ENCODE results near the gene GUCD1.
A peak's percentile ranks its signal among the peaks of the same experiment; 100 is the strongest.

The GUCD1 gene

DNA sequence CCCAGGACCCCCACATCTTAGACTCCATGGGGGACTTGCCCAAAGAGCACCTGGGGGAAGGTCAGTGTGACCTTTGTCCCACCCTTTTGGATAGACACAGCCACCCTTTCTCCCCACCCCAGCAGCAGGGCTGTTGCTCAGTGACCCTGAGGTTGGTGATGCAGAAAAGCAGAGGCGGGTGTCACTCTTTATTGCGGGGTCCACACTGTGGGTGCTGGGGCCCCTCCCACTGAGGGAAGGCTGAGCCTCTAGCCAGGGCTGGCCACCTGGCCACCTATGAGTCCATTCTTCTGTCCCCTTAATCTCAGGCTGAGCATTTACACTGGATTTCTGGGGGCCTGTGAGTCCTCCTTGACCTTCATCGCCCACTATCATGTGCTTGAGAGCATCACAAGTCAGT lies 30.5 kb upstream of the GUCD1 start:
- H3K9me3 Mint-ChIP-seq, result no peaks in the 10 kb centered on the region
- no peaks in the 10 kb centered on the region for H3K36me3 Mint-ChIP-seq (ENCODE audit: insufficient read depth)
- no peaks in the 10 kb centered on the region for H3K4me1 Mint-ChIP-seq (ENCODE audit: low read depth in 2 of 2)
- no peak overlapping the region for H3K4me3 Mint-ChIP-seq
- no peaks in the 10 kb centered on the region for H3K27me3 Mint-ChIP-seq
- ATAC-seq (replicated peaks) (no peak), DNase-seq (no peak)
- H3K27ac Mint-ChIP-seq, result no peak overlapping the region

DNA sequence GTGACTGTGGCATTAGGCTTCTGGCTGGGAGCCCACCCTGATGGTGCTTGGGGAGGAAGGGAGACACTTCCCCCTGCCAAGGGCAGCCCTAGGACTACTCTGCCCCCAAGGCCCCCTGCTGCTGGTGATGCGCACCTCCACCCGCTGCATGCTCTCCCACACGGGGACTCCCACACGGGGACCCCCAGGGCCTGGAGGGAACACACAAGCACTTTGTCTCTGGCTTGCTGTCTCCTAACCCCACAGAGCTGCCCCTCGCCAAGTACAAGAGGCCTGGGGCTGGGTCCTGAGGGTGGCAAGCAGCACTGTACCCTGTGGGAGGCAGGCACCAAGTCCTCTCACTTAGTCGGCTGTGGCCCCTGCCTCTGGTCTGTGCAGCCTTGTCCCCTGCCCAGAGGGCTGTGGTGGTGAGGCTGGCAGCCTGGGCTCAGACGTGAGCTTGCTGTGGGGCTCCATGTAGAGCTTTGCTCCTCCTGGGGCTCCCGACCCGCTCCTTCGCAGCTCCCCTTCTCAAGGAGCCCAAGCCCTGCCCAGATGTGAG lies 30.0 kb upstream of the GUCD1 start:
- H3K27me3 Mint-ChIP-seq, result no peaks in the 10 kb centered on the region
- H3K27ac Mint-ChIP-seq, result no peak overlapping the region
- no peaks in the 10 kb centered on the region for H3K4me1 Mint-ChIP-seq (ENCODE audit: low read depth in 2 of 2)
- H3K9me3 Mint-ChIP-seq, result no peaks in the 10 kb centered on the region
- no peak for ATAC-seq (replicated peaks)
- H3K4me3 Mint-ChIP-seq, result no peak overlapping the region
- DNase-seq, result no peak
- no peaks in the 10 kb centered on the region for H3K36me3 Mint-ChIP-seq (ENCODE audit: insufficient read depth)

GRCh38 chr22:24584166-24584790 lies 29.3 kb upstream of the GUCD1 start:
- no peak for DNase-seq
- H3K36me3 Mint-ChIP-seq (ENCODE audit: insufficient read depth), result no peaks in the 10 kb centered on the region
- no peak for ATAC-seq (replicated peaks)
- no peaks in the 10 kb centered on the region for H3K9me3 Mint-ChIP-seq
- no peak overlapping the region for H3K27ac Mint-ChIP-seq
- no peak overlapping the region for H3K4me3 Mint-ChIP-seq
- H3K27me3 Mint-ChIP-seq, result no peaks in the 10 kb centered on the region
- no peaks in the 10 kb centered on the region for H3K4me1 Mint-ChIP-seq (ENCODE audit: low read depth in 2 of 2)

DNA sequence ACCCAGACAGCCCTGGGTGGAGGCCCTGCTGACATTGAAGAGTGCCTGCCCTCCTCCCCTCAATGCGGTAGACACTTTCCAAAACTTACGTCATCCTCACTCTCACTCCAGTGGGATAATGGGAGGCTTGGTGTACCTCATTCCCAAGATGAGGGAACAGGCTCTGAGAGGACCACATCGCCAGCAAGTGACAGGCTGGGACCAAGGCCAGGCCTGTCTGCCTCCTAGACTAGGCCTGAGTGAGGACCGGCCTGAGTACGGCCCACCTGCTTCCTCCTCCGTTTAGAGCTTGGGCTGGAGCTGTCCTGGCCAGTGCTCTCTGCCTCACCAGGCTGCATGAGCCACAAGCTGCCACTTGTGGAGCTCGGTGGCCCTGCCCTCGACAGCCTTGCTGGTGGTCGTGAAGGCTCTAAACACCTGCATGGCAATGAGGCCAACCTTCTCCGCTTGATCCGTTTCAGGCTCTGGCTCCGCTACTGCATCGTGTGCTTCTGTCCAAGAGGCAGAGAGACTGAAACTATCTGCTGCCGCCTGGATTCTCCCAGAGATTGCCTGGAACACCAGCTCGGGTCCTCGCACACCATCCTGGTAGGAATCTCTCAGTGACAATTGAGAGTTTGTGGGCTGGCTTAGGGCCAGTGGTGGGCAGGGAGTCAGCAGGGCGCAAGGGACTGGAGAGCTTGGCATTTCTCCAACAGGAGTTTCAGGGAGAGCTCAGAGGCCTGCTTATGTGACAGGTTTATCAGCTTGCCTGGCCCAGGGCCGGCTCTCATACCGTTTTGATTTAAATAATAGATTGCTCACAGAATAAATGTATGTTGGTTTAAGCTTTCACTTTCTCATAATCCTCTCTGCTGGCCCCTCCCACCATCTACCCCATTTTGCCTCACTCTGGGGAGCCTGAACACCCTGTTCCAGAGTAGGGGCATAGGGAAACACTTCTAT lies 28.6 kb upstream of the GUCD1 start:
- H3K27ac Mint-ChIP-seq, result no peak overlapping the region

GRCh38 chr22:24582056-24582814 lies 27.3 kb upstream of the GUCD1 start:
- ATAC-seq (replicated peaks) (no peak), DNase-seq (no peak)
- H3K27ac Mint-ChIP-seq, result no peak overlapping the region
- H3K4me3 Mint-ChIP-seq, result no peak overlapping the region
- no peaks in the 10 kb centered on the region for H3K36me3 Mint-ChIP-seq (ENCODE audit: insufficient read depth)
- H3K27me3 Mint-ChIP-seq, result no peaks in the 10 kb centered on the region
- H3K9me3 Mint-ChIP-seq, result no peaks in the 10 kb centered on the region
- peaks cover 0 to 2% of the 10 kb centered on the region in 2 donors for H3K4me1 Mint-ChIP-seq (ENCODE audit: low read depth in 2 of 2)

More for the DNA sequence above, 28.6 kb upstream of the GUCD1 start:
- no peaks in the 10 kb centered on the region for H3K27me3 Mint-ChIP-seq
- H3K4me3 Mint-ChIP-seq, result no peak overlapping the region
- peaks cover 0 to 1% of the 10 kb centered on the region in 2 donors for H3K4me1 Mint-ChIP-seq (ENCODE audit: low read depth in 2 of 2)
- ATAC-seq (replicated peaks) (no peak), DNase-seq (no peak)
- no peaks in the 10 kb centered on the region for H3K36me3 Mint-ChIP-seq (ENCODE audit: insufficient read depth)
- no peaks in the 10 kb centered on the region for H3K9me3 Mint-ChIP-seq

DNA sequence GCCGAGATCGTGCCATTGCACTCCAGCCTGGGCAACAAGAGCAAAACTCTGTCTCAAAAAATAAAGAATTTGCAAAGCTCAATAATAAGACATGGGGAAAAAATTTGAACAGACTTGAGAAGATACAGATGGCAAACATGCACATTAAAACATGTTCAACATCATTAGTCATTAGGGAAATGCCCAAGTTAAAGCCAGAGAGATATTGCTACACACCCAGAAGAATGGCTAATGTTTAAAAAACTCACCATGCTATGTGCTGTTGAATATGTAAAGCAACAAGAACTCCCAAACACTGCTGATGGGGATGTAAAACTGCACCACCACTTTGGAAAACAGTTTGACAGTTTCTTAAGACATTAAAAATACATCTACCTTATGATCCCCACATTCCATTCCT lies 25.3 kb upstream of the GUCD1 start:
- H3K4me1 Mint-ChIP-seq (ENCODE audit: low read depth in 2 of 2), result peaks cover 0 to 2% of the 10 kb centered on the region in 2 donors
- peaks cover 14% of the 10 kb centered on the region for H3K36me3 Mint-ChIP-seq (ENCODE audit: insufficient read depth)
- H3K27me3 Mint-ChIP-seq, result no peaks in the 10 kb centered on the region
- ATAC-seq (replicated peaks) (no peak), DNase-seq (no peak)
- H3K27ac Mint-ChIP-seq, result no peak overlapping the region
- H3K9me3 Mint-ChIP-seq, result no peaks in the 10 kb centered on the region
- H3K4me3 Mint-ChIP-seq, result no peak overlapping the region

- H3K27ac Mint-ChIP-seq, result no peak overlapping the region
- H3K9me3 Mint-ChIP-seq, result no peaks in the 10 kb centered on the region
- H3K4me3 Mint-ChIP-seq, result no peak overlapping the region
- H3K36me3 Mint-ChIP-seq (ENCODE audit: insufficient read depth), result peaks cover 24% of the 10 kb centered on the region
- peaks cover 0 to 2% of the 10 kb centered on the region in 2 donors for H3K4me1 Mint-ChIP-seq (ENCODE audit: low read depth in 2 of 2)
- no peaks in the 10 kb centered on the region for H3K27me3 Mint-ChIP-seq
- DNase-seq (no peak), ATAC-seq (replicated peaks) (no peak)
Observed at GRCh38 chr22:24579258-24579601, 24.3 kb upstream of the GUCD1 start.

- ATAC-seq (replicated peaks) (no peak), DNase-seq (no peak)
- Mint-ChIP-seq H3K36me3 (ENCODE audit: insufficient read depth) (peaks cover 25% of the 10 kb centered on the region), H3K27ac (peak overlapping the region; percentile 44 to 60), H3K9me3 (no peaks in the 10 kb centered on the region), H3K27me3 (no peaks in the 10 kb centered on the region), H3K4me1 (ENCODE audit: low read depth in 2 of 2) (peaks cover 0 to 2% of the 10 kb centered on the region in 2 donors), H3K4me3 (no peak overlapping the region)
Observed at GRCh38 chr22:24578355-24579257, 23.7 kb upstream of the GUCD1 start.

DNA sequence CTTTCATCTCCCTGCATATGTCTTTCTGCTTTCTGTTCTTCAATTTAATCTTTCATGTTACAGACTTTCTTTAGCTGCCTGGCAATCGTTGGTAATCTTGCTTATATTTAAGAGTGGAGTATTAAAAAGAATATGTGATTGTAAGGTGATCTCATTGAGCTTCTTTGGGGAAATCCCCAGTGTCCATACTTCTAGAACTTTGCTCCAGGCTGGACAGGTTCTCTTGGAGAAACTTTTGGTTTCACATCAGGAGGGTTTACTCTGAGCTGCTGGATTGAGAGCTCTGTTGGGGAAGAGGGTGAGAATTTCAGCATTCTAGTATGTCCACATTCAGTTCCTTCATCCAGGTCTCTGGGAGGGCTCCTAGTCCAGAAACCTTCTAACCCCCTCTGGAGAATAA lies 21.8 kb upstream of the GUCD1 start:
- ATAC-seq (replicated peaks) (no peak), DNase-seq (no peak)
- Mint-ChIP-seq H3K9me3 (no peaks in the 10 kb centered on the region), H3K4me1 (ENCODE audit: low read depth in 2 of 2) (peaks cover 0 to 2% of the 10 kb centered on the region in 2 donors), H3K36me3 (ENCODE audit: insufficient read depth) (peaks cover 44% of the 10 kb centered on the region), H3K27ac (peak overlapping the region; percentile 9 to 44), H3K27me3 (no peaks in the 10 kb centered on the region), H3K4me3 (no peak overlapping the region)

DNA sequence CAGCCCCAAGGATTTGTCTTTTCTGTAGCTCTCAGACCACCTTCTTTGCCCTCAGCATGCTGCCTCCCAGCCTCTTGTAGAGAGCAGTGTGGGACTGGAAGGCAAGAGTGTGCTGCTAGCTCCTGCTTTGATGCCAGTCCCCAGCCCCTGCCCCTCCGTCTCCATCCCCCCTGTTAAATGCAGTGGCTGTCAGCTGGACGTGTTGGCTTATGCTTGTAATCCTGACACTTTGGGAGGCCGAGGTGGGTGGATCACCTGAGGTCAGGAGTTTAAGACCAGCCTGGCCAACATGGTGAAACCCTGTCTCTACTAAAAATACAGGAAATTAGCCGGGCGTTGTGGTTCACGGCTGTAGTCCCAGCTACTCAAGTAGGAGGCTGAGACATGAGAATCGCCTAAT lies 16.3 kb upstream of the GUCD1 start:
- Mint-ChIP-seq H3K27ac (peak overlapping the region in 1 of 2 donors; percentile 19), H3K4me3 (no peak overlapping the region), H3K4me1 (ENCODE audit: low read depth in 2 of 2) (peaks cover 6 to 11% of the 10 kb centered on the region in 2 donors), H3K36me3 (ENCODE audit: insufficient read depth) (peaks cover 90% of the 10 kb centered on the region), H3K9me3 (no peaks in the 10 kb centered on the region), H3K27me3 (no peaks in the 10 kb centered on the region)
- DNase-seq (no peak), ATAC-seq (replicated peaks) (no peak)

DNA sequence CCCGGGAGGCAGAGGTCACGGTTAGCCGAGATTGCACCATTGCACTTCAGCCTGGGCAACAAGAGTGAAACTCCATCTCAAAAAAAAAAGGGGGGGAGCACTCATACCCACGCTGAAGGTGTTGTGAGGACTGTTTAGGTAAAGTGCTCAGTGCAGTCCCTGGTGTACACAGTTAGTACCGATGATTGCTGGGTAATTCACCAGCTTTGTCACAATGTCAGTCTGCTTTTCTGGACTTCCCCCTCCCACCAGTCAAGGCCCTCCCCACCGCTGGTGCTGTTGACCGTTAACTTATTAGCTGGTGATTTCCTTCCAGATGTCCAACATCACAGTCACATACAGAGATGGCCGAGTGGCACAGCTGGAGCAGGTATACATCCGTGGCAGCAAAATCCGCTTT lies 12.7 kb upstream of the GUCD1 start:
- Mint-ChIP-seq H3K36me3 (ENCODE audit: insufficient read depth) (peaks cover 71% of the 10 kb centered on the region), H3K9me3 (no peaks in the 10 kb centered on the region), H3K27me3 (no peaks in the 10 kb centered on the region), H3K4me3 (no peak overlapping the region), H3K27ac (peak overlapping the region in 1 of 2 donors; percentile 57), H3K4me1 (ENCODE audit: low read depth in 2 of 2) (peaks cover 21 to 34% of the 10 kb centered on the region in 2 donors)
- ATAC-seq (replicated peaks) (no peak), DNase-seq (no peak)

GRCh38 chr22:24566899-24567511 lies 12.1 kb upstream of the GUCD1 start:
- Mint-ChIP-seq H3K27me3 (no peaks in the 10 kb centered on the region), H3K4me3 (no peak overlapping the region), H3K9me3 (no peaks in the 10 kb centered on the region), H3K36me3 (ENCODE audit: insufficient read depth) (peaks cover 71% of the 10 kb centered on the region), H3K4me1 (ENCODE audit: low read depth in 2 of 2) (peaks cover 21 to 34% of the 10 kb centered on the region in 2 donors), H3K27ac (peak overlapping the region in 1 of 2 donors; percentile 57)
- DNase-seq (no peak), ATAC-seq (replicated peaks) (no peak)
